Measurements from ENCODE around the gene TADA1.

DNA sequence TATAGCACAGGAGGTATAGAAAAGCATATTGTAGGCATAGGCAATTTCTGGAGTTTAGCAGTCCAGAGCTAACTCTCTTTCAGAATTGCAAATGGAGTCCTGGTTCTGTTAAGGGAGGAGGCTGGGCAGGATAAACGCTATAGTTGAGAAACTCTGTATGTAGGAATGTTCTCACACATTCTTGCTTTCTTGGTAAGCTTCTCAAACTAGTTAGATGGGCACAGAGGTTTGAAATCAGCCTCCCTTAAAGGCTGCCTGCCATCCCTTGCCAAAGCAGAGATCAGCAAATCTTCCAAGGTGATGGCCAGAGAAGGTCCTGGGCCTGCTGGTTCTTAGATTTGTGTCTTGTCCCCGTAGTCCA is 42.9 kb upstream of the TADA1 start:
- TF ChIP-seq, protein P1, sequence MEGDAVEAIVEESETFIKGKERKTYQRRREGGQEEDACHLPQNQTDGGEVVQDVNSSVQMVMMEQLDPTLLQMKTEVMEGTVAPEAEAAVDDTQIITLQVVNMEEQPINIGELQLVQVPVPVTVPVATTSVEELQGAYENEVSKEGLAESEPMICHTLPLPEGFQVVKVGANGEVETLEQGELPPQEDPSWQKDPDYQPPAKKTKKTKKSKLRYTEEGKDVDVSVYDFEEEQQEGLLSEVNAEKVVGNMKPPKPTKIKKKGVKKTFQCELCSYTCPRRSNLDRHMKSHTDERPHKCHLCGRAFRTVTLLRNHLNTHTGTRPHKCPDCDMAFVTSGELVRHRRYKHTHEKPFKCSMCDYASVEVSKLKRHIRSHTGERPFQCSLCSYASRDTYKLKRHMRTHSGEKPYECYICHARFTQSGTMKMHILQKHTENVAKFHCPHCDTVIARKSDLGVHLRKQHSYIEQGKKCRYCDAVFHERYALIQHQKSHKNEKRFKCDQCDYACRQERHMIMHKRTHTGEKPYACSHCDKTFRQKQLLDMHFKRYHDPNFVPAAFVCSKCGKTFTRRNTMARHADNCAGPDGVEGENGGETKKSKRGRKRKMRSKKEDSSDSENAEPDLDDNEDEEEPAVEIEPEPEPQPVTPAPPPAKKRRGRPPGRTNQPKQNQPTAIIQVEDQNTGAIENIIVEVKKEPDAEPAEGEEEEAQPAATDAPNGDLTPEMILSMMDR (IDR thresholded peaks at IDR 0.05): no peak
- TF ChIP-seq, protein P2, sequence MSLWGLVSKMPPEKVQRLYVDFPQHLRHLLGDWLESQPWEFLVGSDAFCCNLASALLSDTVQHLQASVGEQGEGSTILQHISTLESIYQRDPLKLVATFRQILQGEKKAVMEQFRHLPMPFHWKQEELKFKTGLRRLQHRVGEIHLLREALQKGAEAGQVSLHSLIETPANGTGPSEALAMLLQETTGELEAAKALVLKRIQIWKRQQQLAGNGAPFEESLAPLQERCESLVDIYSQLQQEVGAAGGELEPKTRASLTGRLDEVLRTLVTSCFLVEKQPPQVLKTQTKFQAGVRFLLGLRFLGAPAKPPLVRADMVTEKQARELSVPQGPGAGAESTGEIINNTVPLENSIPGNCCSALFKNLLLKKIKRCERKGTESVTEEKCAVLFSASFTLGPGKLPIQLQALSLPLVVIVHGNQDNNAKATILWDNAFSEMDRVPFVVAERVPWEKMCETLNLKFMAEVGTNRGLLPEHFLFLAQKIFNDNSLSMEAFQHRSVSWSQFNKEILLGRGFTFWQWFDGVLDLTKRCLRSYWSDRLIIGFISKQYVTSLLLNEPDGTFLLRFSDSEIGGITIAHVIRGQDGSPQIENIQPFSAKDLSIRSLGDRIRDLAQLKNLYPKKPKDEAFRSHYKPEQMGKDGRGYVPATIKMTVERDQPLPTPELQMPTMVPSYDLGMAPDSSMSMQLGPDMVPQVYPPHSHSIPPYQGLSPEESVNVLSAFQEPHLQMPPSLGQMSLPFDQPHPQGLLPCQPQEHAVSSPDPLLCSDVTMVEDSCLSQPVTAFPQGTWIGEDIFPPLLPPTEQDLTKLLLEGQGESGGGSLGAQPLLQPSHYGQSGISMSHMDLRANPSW (CRISPR knock-in tag; conservative IDR thresholded peaks at IDR 0.05; ENCODE audit: low read depth): no peak
- TF ChIP-seq NR3C1 (CRISPR knock-in tag; conservative IDR thresholded peaks at IDR 0.05; ENCODE audit: low read depth) (no peak), AFF4 (CRISPR knock-in tag; IDR thresholded peaks at IDR 0.05; ENCODE audit: borderline replicate concordance) (no peak), SP1 (CRISPR knock-in tag; conservative IDR thresholded peaks at IDR 0.05) (no peak), NFE2L1 (CRISPR knock-in tag; IDR thresholded peaks at IDR 0.05) (no peak), SOX15 (CRISPR knock-in tag; IDR thresholded peaks at IDR 0.05) (no peak), USF2 (CRISPR knock-in tag; IDR thresholded peaks at IDR 0.05) (no peak)
- TF ChIP-seq, protein P3, sequence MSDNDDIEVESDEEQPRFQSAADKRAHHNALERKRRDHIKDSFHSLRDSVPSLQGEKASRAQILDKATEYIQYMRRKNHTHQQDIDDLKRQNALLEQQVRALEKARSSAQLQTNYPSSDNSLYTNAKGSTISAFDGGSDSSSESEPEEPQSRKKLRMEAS (CRISPR knock-in tag; IDR thresholded peaks at IDR 0.05): no peak
- TF ChIP-seq, protein P4, sequence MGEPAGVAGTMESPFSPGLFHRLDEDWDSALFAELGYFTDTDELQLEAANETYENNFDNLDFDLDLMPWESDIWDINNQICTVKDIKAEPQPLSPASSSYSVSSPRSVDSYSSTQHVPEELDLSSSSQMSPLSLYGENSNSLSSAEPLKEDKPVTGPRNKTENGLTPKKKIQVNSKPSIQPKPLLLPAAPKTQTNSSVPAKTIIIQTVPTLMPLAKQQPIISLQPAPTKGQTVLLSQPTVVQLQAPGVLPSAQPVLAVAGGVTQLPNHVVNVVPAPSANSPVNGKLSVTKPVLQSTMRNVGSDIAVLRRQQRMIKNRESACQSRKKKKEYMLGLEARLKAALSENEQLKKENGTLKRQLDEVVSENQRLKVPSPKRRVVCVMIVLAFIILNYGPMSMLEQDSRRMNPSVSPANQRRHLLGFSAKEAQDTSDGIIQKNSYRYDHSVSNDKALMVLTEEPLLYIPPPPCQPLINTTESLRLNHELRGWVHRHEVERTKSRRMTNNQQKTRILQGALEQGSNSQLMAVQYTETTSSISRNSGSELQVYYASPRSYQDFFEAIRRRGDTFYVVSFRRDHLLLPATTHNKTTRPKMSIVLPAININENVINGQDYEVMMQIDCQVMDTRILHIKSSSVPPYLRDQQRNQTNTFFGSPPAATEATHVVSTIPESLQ (CRISPR knock-in tag; IDR thresholded peaks at IDR 0.05): no peak
